DMS79 (cell line): ENCODE results near the gene TMEM61.

Experiments used
- DNase-seq: peaks from one replicate; lab custom pipeline; 2025; lab: John Stamatoyannopoulos, UW

TMEM61 gene

DNA sequence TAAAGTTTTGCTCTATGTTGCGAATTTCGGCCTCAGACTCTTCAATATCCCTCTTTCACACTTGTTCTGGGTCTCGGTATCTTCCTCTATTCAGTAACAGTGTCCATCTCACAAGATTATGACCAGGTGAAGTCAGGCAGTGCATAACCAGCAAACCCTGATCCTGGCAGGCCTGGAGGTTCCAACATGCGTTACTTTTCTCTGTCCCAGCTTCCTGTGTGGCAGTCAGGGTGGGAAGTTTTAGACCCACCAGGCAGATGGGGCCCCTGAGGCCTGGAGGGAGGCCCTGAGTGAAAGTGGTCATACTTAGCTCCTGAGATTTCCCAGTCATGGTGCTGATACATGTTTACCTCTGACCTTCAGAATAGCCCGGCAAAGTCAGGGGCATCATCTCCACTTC is 5.1 kb downstream of the TMEM61 start:
- no peak for DNase-seq

DNA sequence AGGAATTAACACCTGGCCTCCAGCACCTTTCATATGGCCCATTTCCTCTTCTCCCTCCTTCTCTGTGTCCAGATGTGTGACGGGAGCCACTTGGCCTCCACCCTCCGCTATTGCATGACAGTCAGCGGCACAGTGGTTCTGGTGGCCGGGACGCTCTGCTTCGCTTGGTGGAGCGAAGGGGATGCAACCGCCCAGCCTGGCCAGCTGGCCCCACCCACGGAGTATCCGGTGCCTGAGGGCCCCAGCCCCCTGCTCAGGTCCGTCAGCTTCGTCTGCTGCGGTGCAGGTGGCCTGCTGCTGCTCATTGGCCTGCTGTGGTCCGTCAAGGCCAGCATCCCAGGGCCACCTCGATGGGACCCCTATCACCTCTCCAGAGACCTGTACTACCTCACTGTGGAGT is 5.6 kb downstream of the TMEM61 start:
- DNase-seq, result no peak

DNA sequence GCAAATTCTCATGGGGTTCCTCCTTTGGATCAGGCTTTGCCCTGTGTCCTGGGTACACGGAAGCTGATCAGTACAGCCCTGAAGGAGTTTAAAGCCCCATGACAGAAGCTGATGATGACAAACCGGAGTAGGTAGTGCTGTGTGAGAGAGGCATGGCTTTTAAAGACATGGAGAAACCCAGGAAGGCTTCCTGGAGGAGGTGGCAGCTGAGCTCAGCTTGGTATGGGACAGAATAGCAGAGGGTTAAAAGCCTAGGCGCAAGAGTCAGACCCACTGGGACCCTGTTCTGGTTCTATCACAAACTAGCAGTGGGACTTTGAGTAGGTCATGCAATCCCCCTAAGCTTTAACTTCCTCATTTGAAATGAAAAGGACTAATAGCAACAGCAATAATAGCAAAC is 6.1 kb downstream of the TMEM61 start:
- DNase-seq, result no peak

DNA sequence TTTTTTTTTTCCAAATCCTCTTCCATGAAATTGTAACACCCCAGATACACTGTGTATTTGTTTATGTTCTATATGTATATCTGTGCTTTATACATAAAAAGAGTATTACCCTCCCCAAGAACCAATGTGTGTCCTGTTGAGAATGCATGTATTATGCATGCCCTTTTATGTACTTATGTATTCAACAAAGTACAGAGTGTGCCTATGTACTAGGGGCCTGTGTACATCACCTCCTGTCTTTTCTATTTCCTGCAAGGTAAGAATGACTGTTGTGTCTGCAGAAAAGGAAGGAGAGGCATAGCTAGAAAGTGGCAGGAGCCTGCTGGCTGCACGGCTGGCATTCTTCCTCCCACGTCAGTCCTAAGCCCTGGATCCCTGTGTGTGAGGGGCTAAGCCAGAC is 7.0 kb downstream of the TMEM61 start:
- DNase-seq, result no peak

DNA sequence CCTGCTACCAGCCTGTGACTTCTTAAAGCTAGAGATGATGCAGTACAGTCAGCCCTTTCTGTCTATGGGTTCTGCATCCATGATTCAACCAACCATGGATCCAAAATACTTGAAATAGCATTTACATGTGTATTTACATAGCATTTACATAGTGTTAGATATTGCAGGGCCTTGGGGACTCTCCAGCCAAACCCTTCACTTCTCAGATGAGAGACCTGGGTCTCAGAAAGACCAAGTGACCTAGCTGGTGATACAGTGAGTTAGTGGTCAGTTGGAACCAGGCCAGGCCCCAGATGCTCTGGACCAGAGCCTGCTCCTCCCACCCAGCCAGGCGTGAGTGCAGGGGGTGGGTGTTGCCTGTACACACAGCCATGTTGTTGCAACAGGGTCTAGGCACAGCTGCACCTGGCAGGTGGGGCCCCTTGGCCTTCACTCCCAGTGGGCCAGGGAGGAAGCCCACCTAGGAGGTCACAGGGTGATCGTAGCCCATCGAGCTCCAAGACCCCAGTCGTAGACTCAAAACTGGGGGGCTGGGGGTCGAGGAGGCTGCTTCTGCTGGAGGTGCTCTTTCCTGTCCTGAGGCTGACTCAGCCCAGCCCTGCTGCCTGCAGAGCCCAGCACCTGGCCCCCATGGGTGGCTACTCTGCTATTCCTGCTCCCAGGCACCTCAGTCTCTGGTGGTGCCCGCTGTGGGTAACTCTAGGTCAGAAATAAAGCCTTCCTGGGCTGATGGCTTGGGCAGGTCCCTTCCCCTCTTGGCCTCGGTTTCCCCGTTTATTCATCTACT is 7.7 kb downstream of the TMEM61 start:
- DNase-seq, result no peak

DNA sequence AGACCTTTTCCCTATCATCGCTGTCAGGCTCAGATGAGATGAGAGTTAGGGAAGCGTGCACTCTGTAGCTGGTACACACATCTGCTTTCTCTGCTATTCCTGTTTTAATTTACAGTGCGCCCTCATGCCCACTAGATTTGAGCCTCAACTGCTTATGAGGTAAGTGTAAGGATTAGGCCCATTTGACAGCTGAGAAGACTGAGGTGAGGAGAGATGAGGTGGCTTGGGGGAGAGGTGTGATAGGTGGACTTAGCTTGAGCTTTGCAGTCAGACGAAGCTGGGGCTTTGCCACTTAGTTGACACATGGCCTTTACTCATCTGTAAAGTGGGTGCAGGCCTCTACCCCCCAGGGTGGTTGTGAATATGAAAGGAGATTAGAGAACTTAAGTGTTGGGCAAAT is 8.5 kb downstream of the TMEM61 start:
- DNase-seq, result no peak

DNA sequence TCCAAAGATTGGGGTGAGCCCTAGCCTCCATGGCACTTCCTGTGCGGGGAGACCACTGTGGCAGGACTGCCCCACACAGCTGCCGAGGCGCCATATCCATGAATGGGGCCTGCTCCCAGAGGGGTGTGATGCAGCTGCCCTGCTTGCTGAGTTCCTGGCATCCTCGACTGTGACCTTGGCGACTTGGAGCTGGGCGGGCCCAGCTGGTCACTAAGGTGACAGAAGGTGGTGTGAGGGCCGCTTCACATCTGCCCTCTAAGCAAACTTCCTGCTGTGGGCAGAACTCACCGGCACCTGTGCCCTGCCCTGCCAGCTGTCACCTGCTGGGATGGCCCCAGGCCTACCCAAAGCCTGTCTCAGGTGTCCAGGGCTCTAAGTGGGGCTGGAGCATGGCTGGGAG is 9.0 kb downstream of the TMEM61 start:
- peak; percentile 48 for DNase-seq

DNA sequence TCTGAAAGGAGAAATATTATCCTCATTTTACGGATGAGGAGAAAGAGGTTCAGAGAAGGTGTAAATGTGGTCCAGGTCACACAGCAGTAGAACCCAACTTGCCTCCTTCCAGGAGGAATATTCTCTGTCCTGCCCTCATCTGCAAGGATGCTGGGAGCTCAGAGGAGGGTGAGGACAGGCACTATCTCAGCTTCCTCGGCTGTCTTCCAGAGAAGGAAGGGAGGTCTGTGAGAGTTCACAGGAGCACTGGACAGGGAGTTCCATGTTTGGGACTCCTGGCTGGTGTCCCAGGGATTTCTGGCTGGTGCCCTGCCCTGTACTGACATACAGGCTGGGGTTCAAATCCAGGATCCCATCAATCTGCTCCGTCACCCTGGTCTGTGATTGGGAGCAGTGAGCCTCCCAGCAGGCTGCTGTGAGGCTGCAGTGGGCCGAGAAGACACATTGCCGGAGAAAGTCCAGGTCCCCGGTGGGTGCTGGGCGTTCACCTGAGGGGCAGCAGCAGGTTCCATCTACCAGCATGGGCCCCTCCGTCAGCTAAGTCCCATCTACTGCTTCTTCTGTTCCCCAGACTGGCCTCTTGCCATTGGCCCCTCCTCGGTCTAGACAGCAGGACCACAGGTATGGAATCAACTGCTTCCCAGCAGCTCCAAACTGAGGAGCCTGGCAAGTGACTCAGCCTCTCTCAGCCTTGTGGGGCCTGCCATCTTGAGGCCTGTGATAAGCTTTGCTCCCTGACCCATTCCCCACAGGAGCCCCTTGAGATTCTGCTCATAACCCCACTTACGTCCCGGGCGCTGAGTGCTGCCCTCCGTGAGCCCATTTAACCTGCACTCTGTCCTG is 9.8 kb downstream of the TMEM61 start:
- DNase-seq, result no peak

DNA sequence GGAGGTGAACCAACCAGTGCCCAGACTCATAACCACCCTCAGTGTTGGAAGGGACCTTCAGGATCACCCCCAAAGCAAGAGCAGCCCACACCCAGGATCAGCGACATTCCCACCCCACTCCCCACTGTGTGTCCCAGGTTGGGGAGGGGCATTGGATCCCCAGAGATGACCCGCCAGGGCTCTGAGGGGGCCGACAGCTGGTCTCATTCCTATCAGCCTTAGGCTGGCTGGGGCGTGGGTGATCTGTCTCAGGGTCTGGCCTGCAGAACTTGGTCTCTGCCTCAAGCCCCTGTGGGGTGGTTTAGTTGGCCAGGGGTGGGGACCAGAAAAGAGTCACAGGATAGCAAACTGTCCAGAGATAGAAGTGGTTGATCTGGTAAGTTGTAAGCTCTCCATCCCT is 10.5 kb downstream of the TMEM61 start:
- no peak for DNase-seq

DNA sequence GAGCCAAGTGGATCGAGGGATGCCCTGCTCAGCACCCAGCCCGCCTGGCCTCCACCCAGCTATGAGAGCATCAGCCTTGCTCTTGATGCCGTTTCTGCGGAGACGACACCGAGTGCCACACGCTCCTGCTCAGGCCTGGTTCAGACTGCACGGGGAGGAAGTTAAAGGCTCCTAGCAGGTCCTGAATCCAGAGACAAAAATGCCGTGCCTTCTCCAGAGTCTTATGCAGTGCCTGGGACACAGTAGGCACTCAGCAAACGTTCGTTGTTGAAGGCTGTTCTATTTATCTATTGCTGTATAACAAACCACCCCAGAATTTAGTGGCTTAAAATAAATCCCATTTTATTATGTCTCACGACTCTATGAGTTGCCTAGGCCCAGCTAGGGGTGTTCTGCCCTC is 11.5 kb downstream of the TMEM61 start:
- no peak for DNase-seq

DNA sequence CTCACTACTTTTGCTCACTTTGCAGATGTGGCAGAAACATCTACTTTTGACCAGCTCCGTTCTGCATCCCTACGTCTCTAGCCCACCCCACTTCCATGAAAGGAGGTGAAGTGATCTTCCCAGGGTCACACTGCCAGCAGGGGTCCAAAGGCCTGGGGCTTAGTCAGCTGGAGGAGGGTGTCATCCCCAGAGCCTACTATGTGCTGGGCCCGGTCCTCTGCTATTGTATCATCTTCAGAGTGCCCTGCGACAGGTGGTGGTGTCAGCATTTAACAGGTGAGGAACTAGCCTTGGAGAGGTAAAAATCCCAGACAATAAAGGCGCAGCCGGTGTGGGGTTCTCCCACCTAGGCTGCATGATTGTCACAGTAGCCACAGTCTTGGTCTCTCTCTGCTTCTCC is 12.7 kb downstream of the TMEM61 start:
- DNase-seq, result no peak

DNA sequence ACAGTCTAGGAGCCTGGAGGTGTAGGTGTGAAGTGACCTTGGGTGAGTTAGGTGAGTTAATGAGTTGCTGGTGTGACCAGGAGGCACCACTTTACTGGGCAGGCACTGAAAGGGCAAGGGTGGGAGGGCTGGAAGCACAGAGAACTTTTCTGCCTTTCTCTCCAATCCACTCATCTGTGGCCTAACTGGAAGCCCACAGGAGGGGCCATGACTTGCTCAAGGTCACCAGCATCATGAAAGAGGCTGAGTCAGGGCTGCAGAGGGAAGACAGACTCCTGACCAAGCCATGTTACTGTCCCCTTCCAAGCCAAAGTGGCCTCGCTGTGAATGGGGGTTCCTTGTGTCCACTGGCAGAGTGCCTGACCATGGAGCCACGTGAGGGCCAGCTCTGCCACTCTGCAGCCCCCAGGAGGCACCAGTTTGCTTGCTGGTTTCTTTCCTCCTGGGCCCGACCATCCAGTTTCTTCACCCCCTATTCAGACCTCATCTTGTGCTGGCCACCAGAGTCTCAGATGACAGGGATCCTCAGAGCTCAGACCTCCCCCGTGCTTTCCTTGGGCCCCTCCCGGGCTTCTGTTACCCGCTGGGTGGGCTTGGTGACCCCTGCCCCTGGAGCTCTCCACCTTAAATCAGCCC is 14.0 kb downstream of the TMEM61 start:
- DNase-seq, result no peak

DNA sequence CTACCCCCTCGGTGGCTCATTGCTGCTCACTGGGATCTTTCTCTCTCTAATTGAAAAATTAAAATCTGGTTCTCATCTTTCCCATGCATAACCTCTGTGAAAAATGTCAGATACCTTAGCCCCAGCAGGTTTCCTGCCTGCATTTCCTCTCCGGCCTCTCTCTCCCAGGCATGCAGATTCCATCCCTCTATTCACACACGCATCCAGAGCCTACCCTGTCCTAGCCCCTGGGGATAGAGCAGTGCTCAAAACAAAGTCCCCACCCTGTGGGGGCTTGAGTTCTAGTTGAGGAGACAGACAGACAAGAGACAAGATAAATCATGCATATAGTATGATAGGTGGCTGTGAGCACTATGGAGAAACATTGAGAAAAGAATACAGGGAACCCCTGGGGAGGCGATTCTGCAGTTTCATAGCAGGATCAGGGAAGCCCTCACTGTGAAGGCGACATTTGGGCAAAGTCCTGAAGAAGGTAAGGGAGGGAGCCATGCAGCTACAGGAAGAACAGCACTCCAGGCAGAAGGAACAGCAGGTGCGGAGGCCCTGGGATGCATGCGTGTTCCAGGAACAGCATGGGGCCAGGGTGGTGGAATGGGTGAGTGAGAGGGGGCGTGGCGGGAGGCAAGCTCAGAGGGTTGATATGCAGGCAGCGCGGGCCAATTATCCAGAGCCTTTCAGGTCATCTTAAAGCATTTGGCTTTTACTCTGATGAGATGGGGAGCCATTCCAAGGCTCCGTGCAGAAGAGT is 14.8 kb downstream of the TMEM61 start:
- DNase-seq, result no peak

DNA sequence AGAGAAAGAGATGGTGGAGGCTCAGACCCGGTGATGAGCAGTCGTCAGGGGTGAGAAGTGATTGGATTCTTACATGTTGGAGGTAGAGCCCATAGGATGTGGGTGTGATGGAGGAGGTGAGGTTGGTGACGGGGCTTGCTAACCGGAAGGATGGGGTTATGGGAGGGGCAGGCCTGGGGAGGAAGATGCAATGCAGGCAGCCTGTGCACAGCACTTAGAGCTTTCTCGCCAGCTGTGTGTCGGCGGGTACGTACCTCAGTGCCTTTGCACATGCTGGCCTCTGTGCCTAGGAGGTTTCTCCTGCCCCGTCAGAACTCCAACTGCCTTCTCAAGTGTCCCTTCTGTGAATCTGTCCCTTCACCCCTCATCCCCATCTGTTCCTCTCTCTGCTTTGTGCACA is 15.4 kb downstream of the TMEM61 start:
- no peak for DNase-seq

DNA sequence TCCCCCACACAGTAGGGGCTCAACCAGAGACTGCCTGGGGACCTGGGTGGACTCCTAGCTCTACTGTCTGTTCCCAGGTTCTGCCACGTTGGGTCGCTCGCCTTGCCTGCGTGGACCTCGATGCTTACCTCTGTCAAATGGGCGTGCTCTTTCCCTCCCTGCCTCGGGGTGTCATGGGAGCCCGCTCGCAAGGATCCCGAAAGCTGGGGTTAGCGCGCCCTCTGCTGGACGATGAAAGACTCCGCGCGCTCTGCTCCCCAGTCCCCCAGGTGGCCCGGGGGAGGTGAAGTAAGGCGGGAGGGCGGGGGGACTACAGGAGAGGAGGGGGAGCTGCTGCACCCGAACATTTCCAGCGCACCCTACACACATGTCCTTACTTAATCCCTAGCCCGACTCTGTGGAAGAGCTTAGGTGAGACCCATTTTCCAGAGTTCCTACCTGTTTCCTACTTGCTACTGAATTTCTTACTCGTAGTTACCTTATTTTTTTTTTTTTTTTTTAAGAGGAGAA is 16.0 kb downstream of the TMEM61 start:
- DNase-seq, result no peak

DNA sequence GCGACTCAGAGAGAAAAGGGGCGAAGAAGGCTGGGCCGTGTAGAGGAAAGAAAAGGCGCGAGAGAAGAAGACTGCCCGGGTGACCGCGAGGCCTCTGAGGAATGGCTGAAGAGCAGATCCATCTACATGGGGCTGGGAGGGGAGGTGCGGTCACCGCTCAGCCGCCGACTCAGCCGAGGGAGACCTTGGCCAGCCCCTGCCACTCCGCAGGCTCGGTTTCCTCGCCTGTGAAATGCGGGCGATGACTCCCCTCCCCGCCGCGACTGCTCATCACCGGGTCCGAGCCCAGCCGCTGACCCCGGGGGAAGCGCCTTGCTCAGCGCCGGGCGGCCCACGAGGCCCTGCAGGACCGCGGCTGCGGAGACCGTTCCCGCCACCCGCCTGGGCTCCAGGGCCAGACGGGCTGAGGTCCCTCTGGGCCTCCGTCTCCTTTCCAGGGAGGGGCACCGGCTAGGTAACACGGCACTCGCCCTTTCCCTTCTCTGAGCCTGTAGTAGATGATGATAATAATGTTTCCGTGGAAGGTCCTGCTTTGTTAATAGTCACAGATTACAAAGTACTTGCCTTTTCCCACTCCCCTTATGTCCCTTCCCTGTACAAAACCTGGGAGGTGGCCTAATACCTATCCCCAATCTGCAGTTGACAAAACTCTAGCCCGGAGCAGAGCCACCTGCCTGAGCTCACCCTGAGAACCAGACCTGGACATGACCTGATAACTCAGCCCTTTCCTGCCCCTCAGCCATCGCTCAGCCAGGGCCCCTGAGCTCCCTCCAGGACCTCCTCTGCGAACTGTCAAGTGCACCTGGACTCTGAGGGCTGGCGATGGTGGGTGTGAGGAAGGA is 16.7 kb downstream of the TMEM61 start:
- no peak for DNase-seq

DNA sequence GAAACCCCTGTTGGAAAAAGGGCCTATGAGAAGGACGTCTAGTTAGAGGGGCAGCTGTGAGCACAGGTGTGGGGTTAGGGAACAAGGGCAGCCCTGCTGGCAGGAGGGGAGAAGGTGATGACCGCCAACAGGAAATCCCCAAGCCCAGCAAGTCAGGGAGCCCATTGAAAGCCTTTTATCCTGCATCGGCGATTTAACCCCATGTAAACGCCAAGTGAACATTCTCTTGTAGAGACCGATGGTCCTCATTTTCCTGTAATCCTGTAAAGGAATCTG is 17.2 kb downstream of the TMEM61 start:
- no peak for DNase-seq

DNA sequence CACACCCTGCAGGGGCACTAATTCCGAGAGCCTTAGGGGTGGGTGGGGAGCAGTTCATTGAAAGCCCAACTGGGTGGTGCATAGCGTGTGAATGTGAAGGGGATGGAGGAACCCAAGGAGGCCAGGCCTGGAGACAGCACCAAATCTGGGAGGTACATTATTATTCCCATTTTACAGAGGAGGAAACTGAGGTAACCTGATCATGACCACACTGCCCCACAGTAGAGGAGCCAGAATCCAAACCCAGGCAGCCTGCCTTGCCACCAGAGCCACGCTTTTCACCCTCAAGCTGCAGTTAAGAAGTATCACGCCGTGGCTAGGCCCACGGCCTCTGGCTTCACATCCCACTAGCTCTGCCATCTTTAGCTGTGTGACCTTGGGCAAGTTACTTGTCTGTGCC is 17.7 kb downstream of the TMEM61 start:
- no peak for DNase-seq

DNA sequence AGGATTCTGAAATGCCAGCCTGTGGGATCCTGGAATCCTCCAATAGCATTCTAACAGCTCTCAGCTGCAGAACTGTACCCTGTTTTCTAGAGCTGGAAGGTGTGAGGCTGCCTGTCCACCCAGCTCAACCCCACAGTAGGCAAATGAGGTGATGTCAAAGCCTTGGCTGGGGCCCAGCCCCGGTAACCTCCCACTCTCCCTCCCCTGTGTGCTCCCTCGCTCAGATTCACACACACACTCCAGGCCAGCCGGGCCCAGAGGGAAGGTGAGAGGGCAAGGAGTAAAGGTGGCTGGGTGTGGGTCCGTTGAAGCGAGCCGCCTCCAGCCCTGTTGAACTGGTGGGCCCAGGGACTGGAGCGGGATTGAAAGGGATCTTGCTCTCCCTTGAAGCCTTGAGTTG is 18.2 kb downstream of the TMEM61 start, which contains the start of gene BSND:
Gene BSND, plus strand, starts transcription at position 257 of the 400 bp plus-strand sequence. CDS start 254 bp downstream, outside the sequence.
- no peak for DNase-seq

DNA sequence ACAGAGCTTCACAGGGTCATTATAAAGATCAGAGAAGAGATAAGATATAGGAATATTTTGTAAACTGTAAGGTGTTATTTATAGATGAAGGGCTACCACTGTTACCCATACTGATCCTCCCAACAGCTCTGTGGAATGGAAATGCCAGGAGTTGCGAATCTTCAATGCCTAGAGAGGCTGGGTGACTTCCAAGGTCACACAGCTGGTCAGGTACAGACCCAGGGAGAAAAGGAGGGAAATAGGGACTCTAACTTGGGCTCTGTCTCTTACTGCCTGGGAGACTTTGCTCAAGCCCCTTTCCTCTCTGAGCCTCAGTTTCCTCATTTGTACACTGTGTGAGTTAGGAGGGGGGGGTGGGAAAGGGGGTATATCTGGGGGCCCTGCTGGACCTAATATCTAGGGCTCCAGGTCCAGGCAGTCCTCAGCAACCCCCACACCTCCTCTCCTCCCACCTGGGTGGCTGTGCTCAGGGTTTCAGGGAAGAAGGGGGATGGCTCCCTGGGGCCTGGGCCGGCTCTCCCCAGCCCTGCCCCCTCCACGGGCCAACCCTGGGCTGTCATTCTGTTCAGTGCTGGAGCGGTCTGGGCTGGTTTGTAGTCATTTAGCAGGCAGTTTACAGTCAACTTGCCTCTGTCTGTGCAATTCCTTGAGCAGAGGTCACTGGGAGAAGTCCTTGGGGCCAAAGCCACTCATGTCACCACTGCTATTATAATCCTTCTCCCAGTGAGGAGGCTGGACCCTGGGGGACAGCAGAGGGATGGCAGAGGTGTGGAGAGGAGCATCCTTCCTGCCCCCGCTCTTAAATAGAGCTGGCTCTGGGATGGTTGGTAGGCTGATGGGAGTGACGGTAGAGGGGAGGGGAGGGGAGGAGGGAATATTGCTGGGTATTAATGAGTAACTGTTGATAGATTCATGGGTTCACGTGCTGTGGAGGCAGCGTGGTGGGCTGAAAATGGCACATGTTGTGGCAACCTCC is 20.0 kb downstream of the TMEM61 start:
- no peak for DNase-seq
